ENCODE data around the gene BTBD2.

BTBD2 gene

GRCh38 chr19:1953441-1954094 lies 61.9 kb downstream of the BTBD2 start:
- Histone ChIP-seq H3K4me3 (replicated peaks; ENCODE audit: low read depth, low read length) (no peak overlapping the region), H3K36me3 (ENCODE audit: control insufficient read depth, insufficient read depth, low read length) (peaks cover 19% of the 10 kb centered on the region)
- TF ChIP-seq CTCF (IDR thresholded peaks at IDR 0.05; ENCODE audit: insufficient read depth, low read length, poor library complexity, severe bottlenecking) = no peak

GRCh38 chr19:1953037-1953436 lies 62.5 kb downstream of the BTBD2 start:
- H3K27me3 ChIP-seq (replicated peaks; ENCODE audit: control insufficient read depth, insufficient read depth, low read length) = no peaks in the 10 kb centered on the region
- peaks cover 19% of the 10 kb centered on the region for H3K36me3 ChIP-seq (ENCODE audit: control insufficient read depth, insufficient read depth, low read length)
- TF ChIP-seq CTCF (IDR thresholded peaks at IDR 0.05; ENCODE audit: insufficient read depth, low read length, poor library complexity, severe bottlenecking) = no peak
- H3K4me3 ChIP-seq (replicated peaks; ENCODE audit: low read depth, low read length) = no peak overlapping the region
- DNase-seq (ENCODE audit: extremely low read depth, insufficient read length) = no peak

More at GRCh38 chr19:1953441-1954094, 61.9 kb downstream of the BTBD2 start:
- no peaks in the 10 kb centered on the region for H3K27me3 ChIP-seq (replicated peaks; ENCODE audit: control insufficient read depth, insufficient read depth, low read length)
- no peak for DNase-seq (ENCODE audit: extremely low read depth, insufficient read length)

GRCh38 chr19:1952635-1953034 lies 62.9 kb downstream of the BTBD2 start:
- TF ChIP-seq CTCF (IDR thresholded peaks at IDR 0.05; ENCODE audit: insufficient read depth, low read length, poor library complexity, severe bottlenecking) = no peak
- H3K27me3 ChIP-seq (replicated peaks; ENCODE audit: control insufficient read depth, insufficient read depth, low read length) = no peaks in the 10 kb centered on the region
- H3K4me3 ChIP-seq (replicated peaks; ENCODE audit: low read depth, low read length) = no peak overlapping the region
- no peak for DNase-seq (ENCODE audit: extremely low read depth, insufficient read length)
- H3K36me3 ChIP-seq (ENCODE audit: control insufficient read depth, insufficient read depth, low read length) = peaks cover 19% of the 10 kb centered on the region

GRCh38 chr19:1950640-1951039 lies 64.9 kb downstream of the BTBD2 start:
- Histone ChIP-seq H3K27me3 (replicated peaks; ENCODE audit: control insufficient read depth, insufficient read depth, low read length) (no peaks in the 10 kb centered on the region), H3K36me3 (ENCODE audit: control insufficient read depth, insufficient read depth, low read length) (peaks cover 15% of the 10 kb centered on the region), H3K4me3 (replicated peaks; ENCODE audit: low read depth, low read length) (no peak overlapping the region)
- TF ChIP-seq CTCF (IDR thresholded peaks at IDR 0.05; ENCODE audit: insufficient read depth, low read length, poor library complexity, severe bottlenecking) = no peak
- DNase-seq (ENCODE audit: extremely low read depth, insufficient read length) = no peak

GRCh38 chr19:1949304-1950101 lies 66.0 kb downstream of the BTBD2 start:
- no peaks in the 10 kb centered on the region for H3K27me3 ChIP-seq (replicated peaks; ENCODE audit: control insufficient read depth, insufficient read depth, low read length)
- H3K36me3 ChIP-seq (ENCODE audit: control insufficient read depth, insufficient read depth, low read length) = peaks cover 15% of the 10 kb centered on the region
- no peak overlapping the region for H3K4me3 ChIP-seq (replicated peaks; ENCODE audit: low read depth, low read length)
- DNase-seq (ENCODE audit: extremely low read depth, insufficient read length) = peak; percentile 9
- TF ChIP-seq CTCF (IDR thresholded peaks at IDR 0.05; ENCODE audit: insufficient read depth, low read length, poor library complexity, severe bottlenecking) = no peak

Measured in GM06990 (cell line).